ENCODE data around the gene ANAPC2. TPM values are rescaled to one million over a fixed set of nuclear protein-coding genes. Genes with fewer than 3 reads are reported as not detected.

ANAPC2 gene
- total and polyA plus RNA-seq, 8 donors, result 42.1 to 58.8 (median 44.4) TPM

GRCh38 chr9:137129456-137130175 is 58.7 kb downstream of the ANAPC2 start:
- ATAC-seq (peak; percentile 97), DNase-seq (peak; percentile 78 to 98 (median 91))
- H3K4me3 ChIP-seq, result peak overlapping the region; percentile 84 to 88
- H3K4me1 ChIP-seq, result peaks cover 20 to 38% of the 10 kb centered on the region in 2 donors
- H3K27ac ChIP-seq, result peak overlapping the region; percentile 62 to 73
- H3K27me3 ChIP-seq, result peaks cover 0 to 51% of the 10 kb centered on the region in 2 donors
- no peaks in the 10 kb centered on the region for H3K9me3 ChIP-seq
- no peaks in the 10 kb centered on the region for H3K36me3 ChIP-seq
- intact Hi-C loops (cut with DNase I), result no loop called here
- TF ChIP-seq CTCF (IDR thresholded peaks at IDR 0.05), result no peak

- Histone ChIP-seq H3K4me1 (peaks cover 20 to 38% of the 10 kb centered on the region in 2 donors), H3K27me3 (peaks cover 0 to 45% of the 10 kb centered on the region in 2 donors), H3K36me3 (no peaks in the 10 kb centered on the region), H3K4me3 (peak overlapping the region; percentile 84 to 88), H3K9me3 (no peaks in the 10 kb centered on the region), H3K27ac (peak overlapping the region; percentile 62 to 73)
- ATAC-seq (peak; percentile 7), DNase-seq (peak in 1 of 4 donors; percentile 78)
- no peak for TF ChIP-seq CTCF (IDR thresholded peaks at IDR 0.05)
- intact Hi-C loops (cut with DNase I), result no loop called here
These were observed 59.4 kb downstream of the ANAPC2 start for GRCh38 chr9:137128862-137129455.

- ATAC-seq, result no peak
- peaks cover 0 to 38% of the 10 kb centered on the region in 2 donors for H3K27me3 ChIP-seq
- DNase-seq, result peak in 1 of 4 donors; percentile 70
- peaks cover 20 to 38% of the 10 kb centered on the region in 2 donors for H3K4me1 ChIP-seq
- TF ChIP-seq CTCF (IDR thresholded peaks at IDR 0.05), result no peak
- intact Hi-C loops (cut with DNase I), result no loop called here
- H3K36me3 ChIP-seq, result no peaks in the 10 kb centered on the region
- peak overlapping the region; percentile 84 to 88 for H3K4me3 ChIP-seq
- H3K9me3 ChIP-seq, result no peaks in the 10 kb centered on the region
- H3K27ac ChIP-seq, result peak overlapping the region; percentile 67 to 77
These were observed 60.0 kb downstream of the ANAPC2 start for GRCh38 chr9:137128158-137128861.

GRCh38 chr9:137127301-137128157 is 60.8 kb downstream of the ANAPC2 start:
- Histone ChIP-seq H3K36me3 (no peaks in the 10 kb centered on the region), H3K27me3 (peaks cover 0 to 30% of the 10 kb centered on the region in 2 donors), H3K9me3 (no peaks in the 10 kb centered on the region), H3K27ac (peak overlapping the region; percentile 67 to 77), H3K4me1 (peaks cover 20 to 38% of the 10 kb centered on the region in 2 donors), H3K4me3 (peak overlapping the region; percentile 15 to 84)
- DNase-seq (peak in 3 of 4 donors; percentile 30 to 63 (median 48)), ATAC-seq (peak; percentile 43)
- TF ChIP-seq CTCF (IDR thresholded peaks at IDR 0.05), result no peak
- intact Hi-C loops (cut with DNase I), result no loop called here

Measured in left lung (tissue), 10 donors.